Esophagus muscularis mucosa (tissue), 4 donors: ENCODE results near the gene CCNE1. TPM values are rescaled to one million over a fixed set of nuclear protein-coding genes. Genes with fewer than 3 reads are reported as not detected.

ENCODE experiments used
- DNase-seq: peaks from one replicate; pipeline ENCODE4 v3.0.0-alpha.2; 2017; ENCODE audit errors: extremely low spot score
- H3K27ac ChIP-seq, 4 donors: fragments of 200-600 bp; sonication (generic); replicated peaks in 1 of 4; 1 replicate in 3 of 4; 2 replicates in 1 of 4; pipeline ENCODE4 v1.5.1; 2016 to 2019; ENCODE audit warnings: mild to moderate bottlenecking in 1 of 4
- H3K27me3 ChIP-seq, 4 donors: fragments of 200-600 bp; sonication (generic); one replicate each; pipeline versions ENCODE4 v1.5.1 to v1.6.0; 2016 to 2019
- H3K36me3 ChIP-seq, 4 donors: fragments of 200-600 bp; sonication (generic); one replicate each; pipeline ENCODE4 v1.5.1; 2016 to 2019
- H3K4me1 ChIP-seq, 4 donors: fragments of 200-600 bp; sonication (generic); one replicate each; pipeline ENCODE4 v1.5.1; 2016 to 2019
- H3K4me3 ChIP-seq, 4 donors: fragments of 200-600 bp; sonication (generic); 1 replicate in 2 of 4; 2 replicates in 2 of 4; pipeline ENCODE4 v1.5.1; 2016 to 2019; ENCODE audit warnings: mild to moderate bottlenecking in 4 of 4, moderate library complexity in 1 of 4
- H3K9me3 ChIP-seq, 4 donors: fragments of 200-600 bp; sonication (generic); 1 replicate in 3 of 4; 2 replicates in 1 of 4; pipeline ENCODE4 v1.5.1; 2016 to 2019
- EP300 ChIP-seq: sonication (generic); formaldehyde crosslinking; IDR thresholded peaks from one replicate; pipeline ENCODE4 v1.6.1; 2017; ENCODE audit warnings: antibody characterized with exemption
- POLR2A ChIP-seq: fragments of 450-650 bp; IDR thresholded peaks from one replicate; pipeline ENCODE4 v1.6.1; 2017; ENCODE audit warnings: antibody characterized with exemption, moderate library complexity, mild to moderate bottlenecking, low read depth
- POLR2AphosphoS5 ChIP-seq, 2 donors: sonication (generic); formaldehyde crosslinking; IDR thresholded peaks; one replicate each; pipeline ENCODE4 v1.6.1; 2017; ENCODE audit warnings: antibody characterized with exemption in 2 of 2
- WGBS: methylation state at CpG from one replicate; pipeline ENCODE4 v1.1.5; 2018; 5-methylcytosine and 5-hydroxymethylcytosine counted together
- intact Hi-C: fragments of 100-400 bp; cut with DNase I; formaldehyde crosslinking; loops from one replicate; pipeline ENCODE4 v1.15.1; 2023
- total RNA-seq, 4 donors: library from RNA; depleted of rRNA; stranded (reverse); fragments of >200 nt; gene quantifications; one replicate each; pipeline versions ENCODE4 v1.1.0 to v1.2.1, GENCODE V29; 2016
- TF ChIP-seq, protein P1 (sequence below), 3 experiments: fragments of 200-600 bp in 2 of 3; fragments of 450-650 bp in 1 of 3; sonication (generic) in 2 of 3; IDR thresholded peaks; one replicate each; pipeline ENCODE4 v1.5.1; 2017 to 2019; ENCODE audit warnings: antibody characterized with exemption in 3 of 3, mild to moderate bottlenecking in 2 of 3, moderate library complexity in 1 of 3

Gene CCNE1
- total RNA-seq, 4 donors from 2014 or later: 0.42 to 4.0 (median 2.4) TPM

DNA sequence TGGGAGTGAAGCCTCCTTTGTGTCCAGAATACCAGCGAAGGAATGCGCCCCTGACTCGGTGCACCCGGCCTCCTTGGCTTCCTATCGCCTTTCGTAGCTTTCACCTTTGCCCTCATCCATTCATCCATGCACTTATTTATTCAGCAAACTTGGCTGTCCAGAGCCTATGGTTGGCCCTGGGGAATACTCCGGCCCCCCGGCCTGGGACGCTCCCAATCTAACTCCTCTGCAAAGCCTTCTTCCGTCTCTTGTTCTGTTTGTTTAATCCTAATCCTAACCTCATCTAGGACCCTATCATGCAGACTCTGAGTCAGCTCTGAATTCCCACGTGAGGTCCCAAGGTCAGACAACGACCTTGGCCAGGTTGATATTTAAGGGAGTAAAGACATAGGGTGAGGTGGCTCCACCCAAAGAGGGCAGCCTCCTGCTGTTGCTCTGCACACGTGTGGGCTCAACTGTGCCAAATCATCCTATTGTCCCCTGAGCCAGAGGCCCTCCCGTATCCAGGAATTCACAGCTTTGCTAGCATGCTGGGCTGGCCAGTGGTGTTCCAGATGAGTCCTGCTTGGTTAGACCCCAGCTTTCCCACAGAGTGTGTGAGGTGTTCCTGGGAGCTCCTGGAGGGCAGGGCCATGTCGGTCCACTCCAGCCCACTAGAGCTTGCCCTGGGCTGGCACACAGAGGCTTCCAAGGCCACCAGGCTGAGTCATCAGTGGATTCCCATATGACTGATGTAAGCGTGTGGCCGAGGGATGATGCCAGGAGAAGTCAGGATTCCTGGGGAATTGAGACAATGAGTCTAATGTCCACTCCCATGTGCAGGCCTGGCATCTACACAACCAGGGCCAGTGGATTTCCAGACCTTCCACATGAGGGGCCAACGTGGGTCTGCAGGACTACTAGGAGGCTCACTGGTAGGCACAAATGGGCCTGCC is 6.5 kb upstream of the CCNE1 start:
- Histone ChIP-seq H3K27ac (no peak overlapping the region), H3K27me3 (no peaks in the 10 kb centered on the region), H3K9me3 (no peaks in the 10 kb centered on the region), H3K4me3 (no peak overlapping the region), H3K4me1 (peaks cover 0 to 7% (median 3%) of the 10 kb centered on the region in 4 donors), H3K36me3 (no peaks in the 10 kb centered on the region)
- intact Hi-C loops: loop anchor here (5.0 kb wide), 1 partner anchor 37 kb away; no protein-coding TSS in a partner anchor
- WGBS: 86% methylated on average over 17 of the region's 18 CpGs
- TF ChIP-seq POLR2AphosphoS5 (IDR thresholded peaks at IDR 0.05) (no peak), POLR2A (no peak), EP300 (no peak)
- TF ChIP-seq, protein P1, sequence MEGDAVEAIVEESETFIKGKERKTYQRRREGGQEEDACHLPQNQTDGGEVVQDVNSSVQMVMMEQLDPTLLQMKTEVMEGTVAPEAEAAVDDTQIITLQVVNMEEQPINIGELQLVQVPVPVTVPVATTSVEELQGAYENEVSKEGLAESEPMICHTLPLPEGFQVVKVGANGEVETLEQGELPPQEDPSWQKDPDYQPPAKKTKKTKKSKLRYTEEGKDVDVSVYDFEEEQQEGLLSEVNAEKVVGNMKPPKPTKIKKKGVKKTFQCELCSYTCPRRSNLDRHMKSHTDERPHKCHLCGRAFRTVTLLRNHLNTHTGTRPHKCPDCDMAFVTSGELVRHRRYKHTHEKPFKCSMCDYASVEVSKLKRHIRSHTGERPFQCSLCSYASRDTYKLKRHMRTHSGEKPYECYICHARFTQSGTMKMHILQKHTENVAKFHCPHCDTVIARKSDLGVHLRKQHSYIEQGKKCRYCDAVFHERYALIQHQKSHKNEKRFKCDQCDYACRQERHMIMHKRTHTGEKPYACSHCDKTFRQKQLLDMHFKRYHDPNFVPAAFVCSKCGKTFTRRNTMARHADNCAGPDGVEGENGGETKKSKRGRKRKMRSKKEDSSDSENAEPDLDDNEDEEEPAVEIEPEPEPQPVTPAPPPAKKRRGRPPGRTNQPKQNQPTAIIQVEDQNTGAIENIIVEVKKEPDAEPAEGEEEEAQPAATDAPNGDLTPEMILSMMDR (IDR thresholded peaks at IDR 0.05): no peak
- no peak for DNase-seq

DNA sequence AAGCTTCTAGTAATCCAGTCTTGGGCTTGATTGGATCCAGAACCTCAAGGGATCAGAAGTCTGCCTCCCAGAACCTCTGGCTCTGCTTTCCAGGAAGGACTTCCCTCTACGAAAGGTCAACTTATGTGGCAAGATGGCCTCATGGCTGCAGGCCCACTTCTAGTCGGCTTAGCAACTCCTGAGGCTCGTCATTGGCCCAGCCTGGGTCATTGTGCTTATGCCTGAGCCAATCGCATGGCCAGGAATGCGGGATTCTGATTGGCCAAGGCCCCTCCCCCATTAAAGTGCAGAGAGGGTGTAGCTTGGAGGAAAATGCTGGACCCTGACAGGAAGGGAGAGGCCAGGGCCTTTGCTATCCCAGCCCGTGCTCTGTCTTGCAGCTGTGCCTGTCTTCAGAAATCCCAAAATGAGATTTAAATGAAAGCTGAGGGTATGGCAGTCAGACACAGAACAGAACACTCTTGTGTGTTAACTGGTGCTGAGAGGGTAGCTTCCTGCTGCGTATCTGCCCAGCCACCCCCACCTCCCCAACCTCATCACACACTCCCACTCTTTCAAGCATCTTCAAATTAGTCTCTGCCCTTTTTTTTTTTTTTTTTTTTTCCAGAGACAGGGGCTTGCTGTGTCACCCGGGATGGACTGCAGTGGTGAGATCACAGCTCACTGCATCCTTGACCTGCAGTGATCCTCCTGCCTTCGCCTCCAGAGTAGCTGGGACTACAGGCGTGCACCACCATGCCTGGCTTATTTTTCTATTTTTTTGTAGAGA is 5.5 kb upstream of the CCNE1 start:
- H3K27ac ChIP-seq: no peak overlapping the region
- DNase-seq: no peak
- no peaks in the 10 kb centered on the region for H3K27me3 ChIP-seq
- peaks cover 0 to 16% (median 10%) of the 10 kb centered on the region in 4 donors for H3K4me1 ChIP-seq
- WGBS: 84% methylated on average over 9 of the region's 10 CpGs
- no peaks in the 10 kb centered on the region for H3K36me3 ChIP-seq
- intact Hi-C loops: loop anchor here (5.0 kb wide), 1 partner anchor 36 kb away; no protein-coding TSS in a partner anchor
- H3K9me3 ChIP-seq: no peaks in the 10 kb centered on the region
- no peak for TF ChIP-seq POLR2A
- TF ChIP-seq, protein P1 (IDR thresholded peaks at IDR 0.05): no peak
- TF ChIP-seq EP300: no peak
- no peak for TF ChIP-seq POLR2AphosphoS5 (IDR thresholded peaks at IDR 0.05)
- no peak overlapping the region for H3K4me3 ChIP-seq

DNA sequence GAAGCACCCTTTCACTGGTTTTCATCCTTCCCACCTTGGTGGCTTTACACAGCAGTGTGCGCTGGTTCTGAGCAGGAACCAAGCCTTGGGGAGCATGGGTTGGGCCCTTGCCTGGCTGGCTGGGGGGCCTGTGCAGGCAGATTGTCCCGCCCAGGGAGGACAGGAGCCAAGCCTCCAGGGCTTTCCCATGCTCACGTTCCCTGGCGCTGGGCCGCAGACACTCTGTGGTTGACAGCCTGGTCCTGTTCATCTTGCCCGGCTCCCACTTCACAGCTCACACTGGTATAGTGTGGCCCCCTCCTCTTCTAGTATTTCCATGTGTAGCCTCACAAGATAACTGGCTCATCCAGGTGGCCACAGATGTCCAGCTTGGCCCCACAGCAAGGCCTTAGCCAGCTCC is 4.6 kb upstream of the CCNE1 start:
- Histone ChIP-seq H3K4me1 (peaks cover 0 to 19% (median 12%) of the 10 kb centered on the region in 4 donors), H3K27me3 (no peaks in the 10 kb centered on the region), H3K9me3 (no peaks in the 10 kb centered on the region), H3K4me3 (no peak overlapping the region), H3K36me3 (no peaks in the 10 kb centered on the region), H3K27ac (no peak overlapping the region)
- no peak for DNase-seq
- intact Hi-C loops: loop anchor here (5.0 kb wide), 1 partner anchor 35 kb away; no protein-coding TSS in a partner anchor
- TF ChIP-seq EP300: no peak
- TF ChIP-seq, protein P1 (IDR thresholded peaks at IDR 0.05): no peak
- no peak for TF ChIP-seq POLR2AphosphoS5 (IDR thresholded peaks at IDR 0.05)
- 89% methylated on average over 1 of the region's 6 CpGs for WGBS

DNA sequence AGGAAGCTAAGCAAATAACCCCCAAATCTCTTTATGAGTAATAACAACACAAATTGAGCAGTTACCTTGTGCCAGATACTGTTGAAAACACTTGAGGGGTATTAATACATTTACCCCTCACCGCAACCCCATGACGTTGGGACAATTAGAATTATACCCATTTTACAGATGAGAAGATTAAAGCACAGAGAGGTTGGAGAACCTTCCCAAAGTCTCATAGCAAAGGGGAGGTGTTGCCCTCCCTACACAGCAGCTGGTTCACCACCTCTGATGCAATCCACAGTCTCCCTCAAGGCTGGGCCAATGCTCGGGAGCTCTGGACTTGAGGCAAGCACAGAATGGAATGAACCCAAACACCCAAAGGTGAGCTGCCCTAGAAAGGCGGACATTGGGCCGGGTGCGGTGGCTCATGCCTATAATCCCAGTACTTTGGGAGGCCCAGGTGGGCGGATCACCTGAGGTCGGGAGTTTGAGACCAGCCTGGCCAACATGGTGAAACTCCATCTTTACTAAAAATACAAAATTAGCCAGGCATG is 3.9 kb upstream of the CCNE1 start:
- H3K36me3 ChIP-seq: no peaks in the 10 kb centered on the region

More for the DNA sequence above, 3.9 kb upstream of the CCNE1 start:
- Histone ChIP-seq H3K27me3 (no peaks in the 10 kb centered on the region), H3K27ac (no peak overlapping the region), H3K9me3 (no peaks in the 10 kb centered on the region), H3K4me1 (peaks cover 0 to 26% (median 19%) of the 10 kb centered on the region in 4 donors), H3K4me3 (no peak overlapping the region)
- TF ChIP-seq POLR2A (no peak), POLR2AphosphoS5 (IDR thresholded peaks at IDR 0.05) (no peak), EP300 (no peak)
- TF ChIP-seq, protein P1 (IDR thresholded peaks at IDR 0.05): no peak
- intact Hi-C loops: loop anchor here (5.0 kb wide), 1 partner anchor 34 kb away; no protein-coding TSS in a partner anchor
- no peak for DNase-seq
- 99% methylated on average over 7 of the region's 8 CpGs for WGBS
